Nephron progenitor cell (in vitro differentiated cells): ENCODE data around the gene EHF.

Experiments
- DNase-seq: peaks from one replicate; pipeline ENCODE4 v3.0.0; 2021
- H3K27ac Mint-ChIP-seq: 2 replicates; pipeline ENCODE4 v1.8.0; 2021; ENCODE audit warnings: mild to moderate bottlenecking, moderate library complexity, mixed read lengths
- H3K27me3 Mint-ChIP-seq: 2 replicates; pipeline ENCODE4 v1.8.0; 2021; ENCODE audit warnings: mild to moderate bottlenecking, low read depth, mixed read lengths; ENCODE audit not compliant: poor library complexity
- H3K36me3 Mint-ChIP-seq: 2 replicates; pipeline ENCODE4 v1.8.0; 2021; ENCODE audit warnings: low read depth, mixed read lengths
- H3K4me1 Mint-ChIP-seq: 2 replicates; pipeline ENCODE4 v1.8.0; 2021; ENCODE audit warnings: mixed read lengths
- H3K4me3 Mint-ChIP-seq: 2 replicates; pipeline ENCODE4 v1.8.0; 2021; ENCODE audit warnings: mild to moderate bottlenecking, moderate library complexity, mixed read lengths
- H3K9me3 Mint-ChIP-seq: 2 replicates; pipeline ENCODE4 v1.8.0; 2021; ENCODE audit warnings: mild to moderate bottlenecking, moderate library complexity, mixed read lengths
- CTCF ChIP-seq: fragments of 200-600 bp; sonication (generic); IDR thresholded peaks from 2 replicates; pipeline ENCODE4 v1.5.0; 2021; ENCODE audit warnings: antibody characterized with exemption

Gene EHF

GRCh38 chr11:34658071-34659015 lies 37.5 kb downstream of the EHF start:
- Mint-ChIP-seq H3K27me3 (no peaks in the 10 kb centered on the region), H3K4me3 (no peak overlapping the region), H3K36me3 (no peaks in the 10 kb centered on the region), H3K9me3 (no peaks in the 10 kb centered on the region), H3K27ac (no peak overlapping the region), H3K4me1 (peaks cover 25% of the 10 kb centered on the region)
- DNase-seq: no peak
- TF ChIP-seq CTCF: no peak

DNA sequence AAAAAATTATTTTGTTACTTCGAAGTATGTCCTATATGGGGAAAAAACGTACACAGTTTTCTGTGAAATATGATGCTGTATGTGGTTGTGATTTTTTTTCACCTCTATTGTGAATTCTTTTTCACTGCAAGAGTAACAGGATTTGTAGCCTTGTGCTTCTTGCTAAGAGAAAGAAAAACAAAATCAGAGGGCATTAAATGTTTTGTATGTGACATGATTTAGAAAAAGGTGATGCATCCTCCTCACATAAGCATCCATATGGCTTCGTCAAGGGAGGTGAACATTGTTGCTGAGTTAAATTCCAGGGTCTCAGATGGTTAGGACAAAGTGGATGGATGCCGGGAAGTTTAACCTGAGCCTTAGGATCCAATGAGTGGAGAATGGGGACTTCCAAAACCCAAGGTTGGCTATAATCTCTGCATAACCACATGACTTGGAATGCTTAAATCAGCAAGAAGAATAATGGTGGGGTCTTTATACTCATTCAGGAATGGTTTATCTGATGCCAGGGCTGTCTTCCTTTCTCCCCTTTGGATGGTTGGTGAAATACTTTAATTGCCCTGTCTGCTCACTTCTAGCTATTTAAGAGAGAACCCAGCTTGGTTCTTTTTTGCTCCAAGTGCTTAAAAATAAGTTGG lies 38.3 kb downstream of the EHF start:
- Mint-ChIP-seq H3K4me3 (no peak overlapping the region), H3K27ac (no peak overlapping the region), H3K27me3 (no peaks in the 10 kb centered on the region), H3K36me3 (no peaks in the 10 kb centered on the region), H3K4me1 (peaks cover 17% of the 10 kb centered on the region), H3K9me3 (no peaks in the 10 kb centered on the region)
- no peak for DNase-seq
- no peak for TF ChIP-seq CTCF

GRCh38 chr11:34665077-34665835 lies 44.4 kb downstream of the EHF start:
- Mint-ChIP-seq H3K4me1 (peaks cover 6% of the 10 kb centered on the region), H3K36me3 (no peaks in the 10 kb centered on the region), H3K4me3 (no peak overlapping the region), H3K27ac (no peak overlapping the region), H3K27me3 (no peaks in the 10 kb centered on the region), H3K9me3 (no peaks in the 10 kb centered on the region)
- TF ChIP-seq CTCF: no peak
- no peak for DNase-seq

- no peak overlapping the region for H3K4me3 Mint-ChIP-seq
- no peak for TF ChIP-seq CTCF
- peaks cover 6% of the 10 kb centered on the region for H3K4me1 Mint-ChIP-seq
- no peak for DNase-seq
- H3K36me3 Mint-ChIP-seq: no peaks in the 10 kb centered on the region
- H3K27me3 Mint-ChIP-seq: no peaks in the 10 kb centered on the region
- peak overlapping the region; percentile 27 for H3K27ac Mint-ChIP-seq
- no peaks in the 10 kb centered on the region for H3K9me3 Mint-ChIP-seq
These were observed 47.1 kb downstream of the EHF start for GRCh38 chr11:34667810-34668582.

- Mint-ChIP-seq H3K4me1 (peaks cover 6% of the 10 kb centered on the region), H3K27ac (no peak overlapping the region), H3K9me3 (no peaks in the 10 kb centered on the region), H3K4me3 (no peak overlapping the region), H3K36me3 (no peaks in the 10 kb centered on the region), H3K27me3 (no peaks in the 10 kb centered on the region)
- no peak for TF ChIP-seq CTCF
- no peak for DNase-seq
These were observed 47.7 kb downstream of the EHF start for GRCh38 chr11:34668583-34669053.
